Upper lobe of right lung (tissue), 1 donor: Measurements from ENCODE around the gene PAN2. TPM values are rescaled to one million over a fixed set of nuclear protein-coding genes. Genes with fewer than 3 reads are reported as not detected.
"Not testable (repeated sequence)": the region's sequence is repeated elsewhere in the genome, so short reads cannot be mapped to it uniquely, and the experiment has no call there.

Experiments
- ATAC-seq: fragments of 200-7000 bp; cut with Tn5 transposase; one replicate; pipeline ENCODE4 v1.9.1; 2020; ENCODE audit warnings: mild to moderate bottlenecking, moderate library complexity
- DNase-seq: peaks from one replicate; pipeline ENCODE4 v3.0.0-alpha.2; 2020
- H3K27ac ChIP-seq: fragments of 200-600 bp; one replicate; pipeline ENCODE4 v1.8.0; 2022
- H3K27me3 ChIP-seq: fragments of 200-600 bp; one replicate; pipeline ENCODE4 v1.8.0; 2022; ENCODE audit warnings: mild to moderate bottlenecking
- H3K36me3 ChIP-seq: fragments of 200-600 bp; one replicate; pipeline ENCODE4 v1.8.0; 2022
- H3K4me1 ChIP-seq: fragments of 200-600 bp; one replicate; pipeline ENCODE4 v1.8.0; 2022
- H3K4me3 ChIP-seq: fragments of 200-600 bp; one replicate; pipeline ENCODE4 v1.8.0; 2022; ENCODE audit warnings: mild to moderate bottlenecking
- H3K9me3 ChIP-seq: fragments of 200-600 bp; one replicate; pipeline ENCODE4 v1.8.0; 2022
- intact Hi-C: fragments of 100-400 bp; cut with DNase I; formaldehyde crosslinking; loops from one replicate; pipeline ENCODE4 v1.11.0; 2022
- total RNA-seq: library from RNA; stranded (reverse); fragmentation: NEBNext Ultra II Directional; extraction: Animal tissue kit (Norgen Biotek cat#: 25700); gene quantifications from one replicate; pipeline ENCODE4 v1.2.1, GENCODE V29; 2021
- TF ChIP-seq, protein P1 (sequence below): fragments of 200-600 bp; IDR thresholded peaks from one replicate; pipeline ENCODE4 v1.8.0; 2022; ENCODE audit warnings: antibody characterized with exemption
- donor health status: DM: no; HTN: yes; CAD: no; lungs with severe emphysema.

The PAN2 gene
- total RNA-seq, 1 donor from 2014 or later, result 84.4 TPM

DNA sequence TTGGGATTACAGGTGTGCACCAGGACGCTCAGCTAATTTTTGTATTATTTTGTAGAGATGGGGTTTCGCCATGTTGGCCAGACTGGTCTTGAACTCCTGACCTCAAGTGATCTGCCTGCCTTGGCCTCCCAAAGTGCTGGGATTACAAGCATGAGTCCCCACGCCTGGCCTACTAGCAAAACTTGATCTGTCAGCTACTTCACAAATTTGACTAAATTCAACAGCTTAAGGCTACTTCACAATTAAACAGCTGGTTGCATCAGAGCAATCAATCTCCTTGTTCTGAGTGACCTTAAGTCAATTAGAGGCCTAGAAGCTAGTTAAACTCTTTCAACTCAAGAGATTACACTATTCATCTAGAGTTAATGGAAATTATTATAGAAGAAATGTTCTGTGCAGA lies 54.9 kb downstream of the PAN2 start:
- Histone ChIP-seq H3K4me3 (no peak overlapping the region), H3K27me3 (no peaks in the 10 kb centered on the region), H3K4me1 (no peaks in the 10 kb centered on the region), H3K27ac (no peak overlapping the region), H3K9me3 (no peaks in the 10 kb centered on the region), H3K36me3 (peaks cover 99% of the 10 kb centered on the region)
- TF ChIP-seq, protein P1, sequence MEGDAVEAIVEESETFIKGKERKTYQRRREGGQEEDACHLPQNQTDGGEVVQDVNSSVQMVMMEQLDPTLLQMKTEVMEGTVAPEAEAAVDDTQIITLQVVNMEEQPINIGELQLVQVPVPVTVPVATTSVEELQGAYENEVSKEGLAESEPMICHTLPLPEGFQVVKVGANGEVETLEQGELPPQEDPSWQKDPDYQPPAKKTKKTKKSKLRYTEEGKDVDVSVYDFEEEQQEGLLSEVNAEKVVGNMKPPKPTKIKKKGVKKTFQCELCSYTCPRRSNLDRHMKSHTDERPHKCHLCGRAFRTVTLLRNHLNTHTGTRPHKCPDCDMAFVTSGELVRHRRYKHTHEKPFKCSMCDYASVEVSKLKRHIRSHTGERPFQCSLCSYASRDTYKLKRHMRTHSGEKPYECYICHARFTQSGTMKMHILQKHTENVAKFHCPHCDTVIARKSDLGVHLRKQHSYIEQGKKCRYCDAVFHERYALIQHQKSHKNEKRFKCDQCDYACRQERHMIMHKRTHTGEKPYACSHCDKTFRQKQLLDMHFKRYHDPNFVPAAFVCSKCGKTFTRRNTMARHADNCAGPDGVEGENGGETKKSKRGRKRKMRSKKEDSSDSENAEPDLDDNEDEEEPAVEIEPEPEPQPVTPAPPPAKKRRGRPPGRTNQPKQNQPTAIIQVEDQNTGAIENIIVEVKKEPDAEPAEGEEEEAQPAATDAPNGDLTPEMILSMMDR, result no peak
- DNase-seq (peak; percentile 8), ATAC-seq (no peak)
- intact Hi-C loops, result no loop called here

DNA sequence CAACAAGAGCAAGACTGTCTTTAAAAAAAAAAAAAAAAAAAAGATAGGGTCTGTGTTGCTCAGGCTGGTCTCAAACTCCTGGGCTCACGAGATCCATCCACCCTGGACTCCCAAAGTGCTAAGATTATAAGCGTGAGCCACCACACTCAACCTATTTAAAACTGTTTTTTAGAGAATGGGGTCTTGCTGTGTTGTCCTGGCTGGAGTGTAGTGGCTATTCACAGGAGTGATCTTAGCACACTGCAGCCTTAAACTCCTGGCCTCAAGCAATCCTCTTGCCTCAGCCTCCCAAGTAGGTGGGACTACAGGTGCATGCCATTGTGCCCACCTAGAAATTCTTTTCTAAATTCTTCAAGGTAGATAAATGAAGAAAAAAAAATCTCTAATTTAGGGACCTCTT lies 59.5 kb downstream of the PAN2 start:
- ATAC-seq (no peak), DNase-seq (no peak)
- Histone ChIP-seq H3K9me3 (no peaks in the 10 kb centered on the region), H3K36me3 (peaks cover 91% of the 10 kb centered on the region), H3K27ac (no peak overlapping the region), H3K4me3 (no peak overlapping the region), H3K27me3 (no peaks in the 10 kb centered on the region), H3K4me1 (no peaks in the 10 kb centered on the region)
- TF ChIP-seq, protein P1, result no peak
- intact Hi-C loops, result no loop called here

DNA sequence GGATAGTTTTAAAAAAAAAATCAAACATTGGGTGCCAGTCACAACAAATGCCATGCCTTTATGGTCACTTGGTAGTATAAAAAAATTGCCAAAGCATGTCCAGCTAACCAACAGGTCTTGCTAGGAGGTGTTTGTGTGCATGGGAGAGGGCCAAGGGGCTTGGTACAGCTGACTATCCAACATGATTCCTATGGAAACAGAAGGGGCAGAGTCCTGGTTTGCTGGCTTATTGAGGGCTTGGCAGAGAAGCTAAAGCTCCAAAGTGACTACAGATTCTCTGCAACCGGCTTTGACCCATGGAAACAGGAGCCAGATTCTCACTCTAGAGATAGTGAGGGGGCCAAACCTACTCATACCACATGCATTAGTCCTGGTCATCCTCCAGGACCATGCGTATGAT lies 61.3 kb downstream of the PAN2 start:
- ATAC-seq, intact Hi-C loops, H3K27me3 ChIP-seq, H3K9me3 ChIP-seq, DNase-seq, H3K4me1 ChIP-seq, H3K4me3 ChIP-seq, H3K27ac ChIP-seq: not testable (repeated sequence)
- H3K36me3 ChIP-seq, result peaks cover 73% of the 10 kb centered on the region

DNA sequence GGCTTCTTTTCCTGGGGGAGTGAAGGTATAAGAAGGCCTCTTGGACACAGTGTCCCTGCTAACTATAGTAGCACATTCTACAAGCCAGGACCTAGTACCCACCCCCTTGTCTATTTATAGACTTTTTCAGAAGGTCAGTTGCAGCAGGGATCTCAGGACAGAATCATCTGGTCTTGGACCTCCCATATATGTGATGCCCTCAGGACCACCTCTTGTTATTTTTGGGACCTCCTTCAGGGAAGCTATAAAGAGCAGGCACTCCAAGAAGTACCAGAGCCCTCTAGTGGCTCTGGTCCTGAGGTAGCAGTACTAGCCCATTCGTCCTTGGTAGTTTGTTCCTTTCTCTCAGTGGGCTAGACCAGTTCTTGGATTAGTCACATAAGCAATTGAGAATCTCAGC lies 62.8 kb downstream of the PAN2 start:
- TF ChIP-seq, protein P1, result no peak
- peaks cover 60% of the 10 kb centered on the region for H3K36me3 ChIP-seq
- intact Hi-C loops, result no loop called here
- H3K27me3 ChIP-seq, result no peaks in the 10 kb centered on the region
- H3K27ac ChIP-seq, result no peak overlapping the region
- ATAC-seq (no peak), DNase-seq (no peak)
- H3K4me1 ChIP-seq, result peaks cover 10% of the 10 kb centered on the region
- H3K4me3 ChIP-seq, result no peak overlapping the region
- no peaks in the 10 kb centered on the region for H3K9me3 ChIP-seq

DNA sequence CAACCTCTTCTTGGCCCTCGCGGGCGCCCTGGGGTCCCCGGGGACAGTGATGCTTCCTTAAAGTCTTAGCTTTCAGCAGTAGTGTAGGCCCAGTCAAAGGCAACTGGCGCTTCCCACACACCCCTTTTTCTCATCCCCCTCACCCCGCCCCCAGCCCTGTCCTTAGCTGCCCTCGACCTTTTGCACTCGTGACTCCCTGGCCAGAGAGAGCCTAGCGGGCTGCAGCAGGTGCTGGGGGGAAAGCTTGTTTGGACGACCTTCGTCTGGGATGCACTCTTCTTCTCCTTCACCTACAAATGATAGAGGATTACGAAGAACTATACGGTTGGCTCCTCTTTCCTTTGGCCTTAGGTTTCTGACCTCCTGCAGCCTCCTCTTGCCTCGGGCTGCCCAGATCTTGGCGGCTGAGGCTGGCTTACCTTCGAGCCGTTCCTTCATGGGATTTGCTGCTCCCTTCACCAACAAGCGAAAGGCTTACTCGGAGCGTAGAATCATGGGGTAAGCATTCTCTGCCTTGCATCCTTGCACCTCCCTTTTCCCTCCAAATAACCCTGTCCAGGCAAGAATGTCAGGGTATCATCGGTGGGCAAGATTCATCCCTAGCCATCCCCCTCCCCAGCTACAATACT lies 66.2 kb downstream of the PAN2 start:
- Histone ChIP-seq H3K36me3 (peaks cover 25% of the 10 kb centered on the region), H3K9me3 (no peaks in the 10 kb centered on the region), H3K4me3 (peak overlapping the region; percentile 78), H3K27ac (peak overlapping the region; percentile 93), H3K27me3 (no peaks in the 10 kb centered on the region), H3K4me1 (peaks cover 15% of the 10 kb centered on the region)
- TF ChIP-seq, protein P1, result no peak
- intact Hi-C loops, result no loop called here
- ATAC-seq (peak; percentile 4), DNase-seq (peak; percentile 30)

DNA sequence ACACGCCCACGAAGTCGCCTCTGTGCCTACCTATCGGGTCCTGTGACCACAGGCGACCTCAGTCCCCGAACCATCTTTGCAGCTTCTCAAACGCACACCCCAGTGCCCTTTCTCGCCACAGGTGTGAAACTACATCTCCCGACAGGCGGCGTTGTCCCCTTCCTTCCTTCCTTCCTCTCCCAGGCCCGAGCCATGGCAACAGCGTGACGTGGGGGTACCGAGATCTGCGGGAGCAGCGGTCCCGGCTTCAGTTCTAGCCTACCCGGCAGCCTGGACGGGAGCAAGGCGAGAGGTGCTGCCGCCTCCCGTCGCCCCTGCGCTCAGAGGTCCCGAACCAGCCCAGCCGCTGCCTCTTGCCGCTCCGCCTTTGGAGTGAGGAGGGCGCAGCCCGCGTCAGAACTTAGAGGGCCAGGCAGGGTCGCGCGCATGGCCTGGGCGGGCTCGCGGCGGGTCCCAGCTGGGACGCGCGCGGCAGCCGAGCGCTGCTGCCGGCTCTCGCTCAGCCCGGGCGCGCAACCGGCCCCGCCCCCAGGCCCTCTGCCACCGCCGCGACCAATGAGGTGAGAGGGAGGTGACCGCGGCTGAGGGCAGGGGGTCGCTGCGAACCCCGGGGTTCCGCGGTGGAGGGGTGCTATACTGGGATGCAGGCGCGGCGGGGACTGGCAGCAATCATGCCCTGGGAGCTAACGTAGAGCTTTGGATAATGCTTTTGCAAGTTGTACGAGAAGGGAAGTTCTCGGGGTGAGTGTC lies 66.9 kb downstream of the PAN2 start, which contains the start of gene COQ10A:
Gene COQ10A (plus strand): TSS at position 250 of the 750 bp plus-strand sequence. CDS start 177 bp downstream, at position 427.
- TF ChIP-seq, protein P1, result peak; percentile 71
- H3K4me1 ChIP-seq, result peaks cover 15% of the 10 kb centered on the region
- H3K27ac ChIP-seq, result peak within 1 kb of the TSS; percentile 93
- ATAC-seq (peak; percentile 97), DNase-seq (peak; percentile 95)
- intact Hi-C loops, result no loop called here
- no peaks in the 10 kb centered on the region for H3K27me3 ChIP-seq
- H3K36me3 ChIP-seq, result peaks cover 20% of the 10 kb centered on the region
- peak within 1 kb of the TSS; percentile 78 for H3K4me3 ChIP-seq
- H3K9me3 ChIP-seq, result no peaks in the 10 kb centered on the region
